ENCODE measurements around the gene CCDC9. TPM values are rescaled to one million over a fixed set of nuclear protein-coding genes. Genes with fewer than 3 reads are reported as not detected.

CCDC9 gene
- total and polyA plus RNA-seq, 2 of the 13 experiments (the other 11 are each of a cell fraction or from before 2014, with no cell fraction given) = 2.9 to 6.3 TPM

DNA sequence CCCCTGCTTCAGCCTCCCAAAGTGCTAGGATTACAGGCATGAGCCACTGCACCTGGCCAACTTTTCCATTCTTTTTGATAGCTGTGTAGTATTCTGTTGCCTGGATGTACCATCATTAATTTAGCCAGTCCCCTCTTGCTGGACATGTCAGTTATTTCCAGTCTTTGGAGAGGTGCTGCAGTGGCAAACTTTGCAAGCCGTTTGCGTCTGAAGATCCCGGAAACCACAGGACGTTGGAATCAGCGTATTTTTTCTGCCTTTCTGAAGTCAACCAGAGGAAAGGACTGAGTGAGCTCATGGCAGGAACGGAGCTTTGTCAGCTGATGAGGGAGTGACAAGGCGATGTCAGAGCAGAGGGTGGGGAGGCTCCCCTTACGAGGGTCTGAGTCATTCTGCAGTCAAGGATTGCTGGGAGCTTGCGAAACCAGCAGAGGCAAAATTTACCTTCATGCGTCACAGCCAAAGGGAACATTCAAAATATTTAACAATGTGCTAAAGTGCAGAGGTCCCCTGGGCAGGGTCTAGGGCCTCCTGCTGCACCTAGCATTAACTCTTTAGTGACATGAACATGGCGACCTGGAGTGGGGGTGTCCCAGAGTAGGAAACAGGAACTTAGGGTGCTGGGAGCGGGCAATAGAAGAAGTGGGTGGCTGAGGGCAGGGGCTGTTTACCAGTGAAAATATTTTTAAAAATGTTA is 58.9 kb downstream of the CCDC9 start (continued):
- TF ChIP-seq, protein P1, sequence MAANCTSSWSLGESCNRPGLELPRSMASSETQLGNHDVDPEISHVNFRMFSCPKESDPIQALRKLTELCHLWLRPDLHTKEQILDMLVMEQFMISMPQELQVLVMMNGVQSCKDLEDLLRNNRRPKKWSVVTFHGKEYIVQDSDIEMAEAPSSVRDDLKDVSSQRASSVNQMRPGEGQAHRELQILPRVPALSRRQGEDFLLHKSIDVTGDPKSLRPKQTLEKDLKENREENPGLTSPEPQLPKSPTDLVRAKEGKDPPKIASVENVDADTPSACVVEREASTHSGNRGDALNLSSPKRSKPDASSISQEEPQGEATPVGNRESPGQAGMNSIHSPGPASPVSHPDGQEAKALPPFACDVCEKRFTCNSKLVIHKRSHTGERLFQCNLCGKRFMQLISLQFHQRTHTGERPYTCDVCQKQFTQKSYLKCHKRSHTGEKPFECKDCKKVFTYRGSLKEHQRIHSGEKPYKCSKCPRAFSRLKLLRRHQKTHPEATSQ (CRISPR knock-in tag; IDR thresholded peaks at IDR 0.05; ENCODE audit: borderline replicate concordance) = no peak
- TF ChIP-seq ELF3 (CRISPR knock-in tag; IDR thresholded peaks at IDR 0.05) (peak; percentile 68), ZNF674 (CRISPR knock-in tag; IDR thresholded peaks at IDR 0.05; ENCODE audit: low read depth) (no peak), ZSCAN21 (CRISPR knock-in tag; IDR thresholded peaks at IDR 0.05; ENCODE audit: borderline replicate concordance) (no peak), IRX3 (CRISPR knock-in tag; IDR thresholded peaks at IDR 0.05; ENCODE audit: borderline replicate concordance, low read depth) (no peak), SP2 (CRISPR knock-in tag; IDR thresholded peaks at IDR 0.05) (no peak), KDM4B (CRISPR knock-in tag; IDR thresholded peaks at IDR 0.05) (peak; percentile 73; the same call in 1 of the 2 replicates), ZNF781 (CRISPR knock-in tag; IDR thresholded peaks at IDR 0.05; ENCODE audit: borderline replicate concordance, not compliant biosample characterization) (no peak), NR2F1 (CRISPR knock-in tag; IDR thresholded peaks at IDR 0.05) (peak; percentile 14 to 52; a peak in 2 of 4 replicates), RXRA (CRISPR knock-in tag; IDR thresholded peaks at IDR 0.05) (peak; percentile 81; the same call in 1 of the 2 replicates), JDP2 (CRISPR knock-in tag; IDR thresholded peaks at IDR 0.05; ENCODE audit: borderline replicate concordance) (no peak), ZC3H13 (CRISPR knock-in tag; IDR thresholded peaks at IDR 0.05) (no peak), ZNF557 (CRISPR knock-in tag; IDR thresholded peaks at IDR 0.05) (peak; percentile 58; the same call in 1 of the 2 replicates), PHB2 (IDR thresholded peaks at IDR 0.05; ENCODE audit: partially characterized antibody) (no peak)
- TF ChIP-seq, protein P2, sequence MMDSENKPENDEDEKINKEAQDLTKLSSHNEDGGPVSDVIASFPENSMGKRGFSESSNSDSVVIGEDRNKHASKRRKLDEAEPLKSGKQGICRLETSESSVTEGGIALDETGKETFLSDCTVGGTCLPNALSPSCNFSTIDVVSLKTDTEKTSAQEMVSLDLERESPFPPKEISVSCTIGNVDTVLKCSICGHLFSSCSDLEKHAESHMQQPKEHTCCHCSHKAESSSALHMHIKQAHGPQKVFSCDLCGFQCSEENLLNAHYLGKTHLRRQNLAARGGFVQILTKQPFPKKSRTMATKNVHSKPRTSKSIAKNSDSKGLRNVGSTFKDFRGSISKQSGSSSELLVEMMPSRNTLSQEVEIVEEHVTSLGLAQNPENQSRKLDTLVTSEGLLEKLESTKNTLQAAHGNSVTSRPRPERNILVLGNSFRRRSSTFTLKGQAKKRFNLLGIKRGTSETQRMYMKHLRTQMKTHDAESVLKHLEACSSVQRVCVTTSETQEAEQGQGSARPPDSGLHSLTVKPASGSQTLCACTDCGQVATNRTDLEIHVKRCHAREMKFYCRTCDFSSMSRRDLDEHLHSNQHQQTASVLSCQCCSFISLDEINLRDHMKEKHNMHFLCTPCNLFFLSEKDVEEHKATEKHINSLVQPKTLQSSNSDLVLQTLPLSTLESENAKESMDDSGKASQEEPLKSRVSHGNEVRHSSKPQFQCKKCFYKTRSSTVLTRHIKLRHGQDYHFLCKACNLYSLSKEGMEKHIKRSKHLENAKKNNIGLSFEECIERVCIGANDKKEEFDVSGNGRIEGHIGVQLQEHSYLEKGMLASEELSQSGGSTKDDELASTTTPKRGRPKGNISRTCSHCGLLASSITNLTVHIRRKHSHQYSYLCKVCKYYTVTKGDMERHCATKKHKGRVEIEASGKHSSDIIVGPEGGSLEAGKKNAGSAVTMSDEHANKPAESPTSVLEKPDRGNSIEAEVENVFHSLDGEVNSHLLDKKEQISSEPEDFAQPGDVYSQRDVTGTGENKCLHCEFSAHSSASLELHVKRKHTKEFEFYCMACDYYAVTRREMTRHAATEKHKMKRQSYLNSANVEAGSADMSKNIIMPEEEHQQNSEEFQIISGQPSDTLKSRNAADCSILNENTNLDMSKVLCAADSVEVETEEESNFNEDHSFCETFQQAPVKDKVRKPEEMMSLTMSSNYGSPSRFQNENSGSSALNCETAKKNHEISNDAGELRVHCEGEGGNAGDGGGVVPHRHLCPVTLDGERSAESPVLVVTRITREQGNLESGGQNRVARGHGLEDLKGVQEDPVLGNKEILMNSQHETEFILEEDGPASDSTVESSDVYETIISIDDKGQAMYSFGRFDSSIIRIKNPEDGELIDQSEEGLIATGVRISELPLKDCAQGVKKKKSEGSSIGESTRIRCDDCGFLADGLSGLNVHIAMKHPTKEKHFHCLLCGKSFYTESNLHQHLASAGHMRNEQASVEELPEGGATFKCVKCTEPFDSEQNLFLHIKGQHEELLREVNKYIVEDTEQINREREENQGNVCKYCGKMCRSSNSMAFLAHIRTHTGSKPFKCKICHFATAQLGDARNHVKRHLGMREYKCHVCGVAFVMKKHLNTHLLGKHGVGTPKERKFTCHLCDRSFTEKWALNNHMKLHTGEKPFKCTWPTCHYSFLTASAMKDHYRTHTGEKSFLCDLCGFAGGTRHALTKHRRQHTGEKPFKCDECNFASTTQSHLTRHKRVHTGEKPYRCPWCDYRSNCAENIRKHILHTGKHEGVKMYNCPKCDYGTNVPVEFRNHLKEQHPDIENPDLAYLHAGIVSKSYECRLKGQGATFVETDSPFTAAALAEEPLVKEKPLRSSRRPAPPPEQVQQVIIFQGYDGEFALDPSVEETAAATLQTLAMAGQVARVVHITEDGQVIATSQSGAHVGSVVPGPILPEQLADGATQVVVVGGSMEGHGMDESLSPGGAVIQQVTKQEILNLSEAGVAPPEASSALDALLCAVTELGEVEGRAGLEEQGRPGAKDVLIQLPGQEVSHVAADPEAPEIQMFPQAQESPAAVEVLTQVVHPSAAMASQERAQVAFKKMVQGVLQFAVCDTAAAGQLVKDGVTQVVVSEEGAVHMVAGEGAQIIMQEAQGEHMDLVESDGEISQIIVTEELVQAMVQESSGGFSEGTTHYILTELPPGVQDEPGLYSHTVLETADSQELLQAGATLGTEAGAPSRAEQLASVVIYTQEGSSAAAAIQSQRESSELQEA (CRISPR knock-in tag; IDR thresholded peaks at IDR 0.05; ENCODE audit: not compliant biosample characterization) = no peak
- TF ChIP-seq, protein P3, sequence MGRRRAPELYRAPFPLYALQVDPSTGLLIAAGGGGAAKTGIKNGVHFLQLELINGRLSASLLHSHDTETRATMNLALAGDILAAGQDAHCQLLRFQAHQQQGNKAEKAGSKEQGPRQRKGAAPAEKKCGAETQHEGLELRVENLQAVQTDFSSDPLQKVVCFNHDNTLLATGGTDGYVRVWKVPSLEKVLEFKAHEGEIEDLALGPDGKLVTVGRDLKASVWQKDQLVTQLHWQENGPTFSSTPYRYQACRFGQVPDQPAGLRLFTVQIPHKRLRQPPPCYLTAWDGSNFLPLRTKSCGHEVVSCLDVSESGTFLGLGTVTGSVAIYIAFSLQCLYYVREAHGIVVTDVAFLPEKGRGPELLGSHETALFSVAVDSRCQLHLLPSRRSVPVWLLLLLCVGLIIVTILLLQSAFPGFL (CRISPR knock-in tag; IDR thresholded peaks at IDR 0.05) = no peak
- TF ChIP-seq, protein P4, sequence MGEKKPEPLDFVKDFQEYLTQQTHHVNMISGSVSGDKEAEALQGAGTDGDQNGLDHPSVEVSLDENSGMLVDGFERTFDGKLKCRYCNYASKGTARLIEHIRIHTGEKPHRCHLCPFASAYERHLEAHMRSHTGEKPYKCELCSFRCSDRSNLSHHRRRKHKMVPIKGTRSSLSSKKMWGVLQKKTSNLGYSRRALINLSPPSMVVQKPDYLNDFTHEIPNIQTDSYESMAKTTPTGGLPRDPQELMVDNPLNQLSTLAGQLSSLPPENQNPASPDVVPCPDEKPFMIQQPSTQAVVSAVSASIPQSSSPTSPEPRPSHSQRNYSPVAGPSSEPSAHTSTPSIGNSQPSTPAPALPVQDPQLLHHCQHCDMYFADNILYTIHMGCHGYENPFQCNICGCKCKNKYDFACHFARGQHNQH (CRISPR knock-in tag; IDR thresholded peaks at IDR 0.05) = peak; percentile 76; the same call in 1 of the 2 replicates
